HG02763 (cell line): ENCODE data around the gene COBL.
"Not testable (repeated sequence)": the region's sequence is repeated elsewhere in the genome, so short reads cannot be mapped to it uniquely, and the experiment has no call there.

Experiments used
- ATAC-seq: cut with Tn5 transposase; IDR thresholded peaks from one replicate; pipeline ENCODE4 v1.9.1; 2021; ENCODE audit warnings: mild to moderate bottlenecking, moderate library complexity; ENCODE audit not compliant: unreplicated experiment

The COBL gene

GRCh38 chr7:51013218-51013786 is 303.3 kb downstream of the COBL start:
- no peak for ATAC-seq

- no peak for ATAC-seq
Measured at GRCh38 chr7:51012569-51013217, 303.9 kb downstream of the COBL start.

GRCh38 chr7:51011710-51012350 is 304.8 kb downstream of the COBL start:
- ATAC-seq = no peak

- no peak for ATAC-seq
Measured at GRCh38 chr7:51010534-51010933, 306.1 kb downstream of the COBL start.

- ATAC-seq = no peak
Measured at GRCh38 chr7:51009716-51010496, 306.7 kb downstream of the COBL start.

GRCh38 chr7:51007551-51008505 is 308.8 kb downstream of the COBL start:
- no peak for ATAC-seq

- no peak for ATAC-seq
Measured at GRCh38 chr7:51006483-51007235, 309.9 kb downstream of the COBL start.

- ATAC-seq = no peak
Measured at GRCh38 chr7:51005074-51005473, 311.5 kb downstream of the COBL start.

GRCh38 chr7:51000956-51001355 is 315.7 kb downstream of the COBL start:
- ATAC-seq = no peak

GRCh38 chr7:50994753-50995319 is 321.8 kb downstream of the COBL start:
- ATAC-seq = no peak

- not testable (repeated sequence) for ATAC-seq
Measured at GRCh38 chr7:50990214-50990613, 326.4 kb downstream of the COBL start.

- no peak for ATAC-seq
Measured at GRCh38 chr7:50988988-50989387, 327.6 kb downstream of the COBL start.

- no peak for ATAC-seq
Measured at GRCh38 chr7:50988465-50988864, 328.1 kb downstream of the COBL start.

GRCh38 chr7:50985096-50985495 is 331.5 kb downstream of the COBL start:
- no peak for ATAC-seq

GRCh38 chr7:50983850-50984249 is 332.8 kb downstream of the COBL start:
- ATAC-seq = no peak

- no peak for ATAC-seq
Measured at GRCh38 chr7:50982626-50983025, 334.0 kb downstream of the COBL start.

- ATAC-seq = no peak
Measured at GRCh38 chr7:50981743-50982142, 334.9 kb downstream of the COBL start.

- no peak for ATAC-seq
Measured at GRCh38 chr7:50980411-50980810, 336.2 kb downstream of the COBL start.

- no peak for ATAC-seq
Measured at GRCh38 chr7:50978633-50979215, 337.9 kb downstream of the COBL start.
